ENCODE measurements around the gene CAMKK1.

- no peak for TF ChIP-seq CTCF (IDR thresholded peaks at IDR 0.05; ENCODE audit: extremely low read depth in 1 of 2, insufficient read depth in 1 of 2, low read depth in 1 of 2, low read length in 2 of 2)
- TF ChIP-seq EZH2 (IDR thresholded peaks at IDR 0.05; ENCODE audit: borderline replicate concordance, low read depth, low read length, severe bottlenecking) = no peak
- no peak for TF ChIP-seq POLR2A (IDR thresholded peaks at IDR 0.05; ENCODE audit: low read depth, low read length)
- TF ChIP-seq MAX (IDR thresholded peaks at IDR 0.05; ENCODE audit: insufficient read depth, insufficient read length) = no peak
- no peak for TF ChIP-seq GATA2 (IDR thresholded peaks at IDR 0.05; ENCODE audit: insufficient read depth, insufficient read length, low read depth, low read length)
- TF ChIP-seq POLR2AphosphoS5 (IDR thresholded peaks at IDR 0.05; ENCODE audit: insufficient read depth, low read depth, low read length) = no peak
- no peak for TF ChIP-seq FOS (IDR thresholded peaks at IDR 0.05; ENCODE audit: borderline replicate concordance, insufficient read depth, low read length)
Measured at GRCh38 chr17:3916825-3917224, 24.0 kb upstream of the CAMKK1 start.

Measured in endothelial cell of umbilical vein (primary cell).